Left renal cortex interstitium (tissue), 4 donors: Measurements from ENCODE around the gene GLIPR1. TPM values are rescaled to one million over a fixed set of nuclear protein-coding genes. Genes with fewer than 3 reads are reported as not detected.

Experiments
- DNase-seq, 4 donors: peaks; one replicate each; pipeline ENCODE4 v3.0.0-alpha.2; 2013; ENCODE audit warnings: low read depth in 4 of 4, low spot score in 2 of 4, missing footprints in 1 of 4
- polyA plus RNA-seq, 4 donors: library from polyadenylated mRNA; unstranded; fragments of 120-200 nt; gene quantifications; one replicate each; pipeline ENCODE4 v1.2.1, GENCODE V29; 2013; ENCODE audit not compliant: insufficient read length in 4 of 4

Gene GLIPR1
- polyA plus RNA-seq, 4 donors = 15.1 to 17.7 (median 15.9) TPM

- DNase-seq = no peak
These were observed 72.8 kb downstream of the GLIPR1 start for GRCh38 chr12:75553398-75553797.

Other genes with a start within 250 kb of the GLIPR1 start
- gene CAPS2, start 150.4 kb upstream of the GLIPR1 start, polyA plus RNA-seq = 1 to 10 TPM; 7.4 to 9.2 (median 8.0) TPM
- gene GLIPR1L1, start 146.1 kb upstream of the GLIPR1 start, polyA plus RNA-seq = under 1 TPM; 0.24 to 0.65 (median 0.53) TPM
- gene GLIPR1L2, start 89.7 kb upstream of the GLIPR1 start, polyA plus RNA-seq = 1 to 10 TPM; 2.2 to 4.3 (median 3.2) TPM
- 100 to 1,000 TPM in 1 of 4 donors, 10 to 100 TPM in 3; 82.9 to 107 (median 84.7) TPM for gene KRR1, start 30.9 kb downstream of the GLIPR1 start, polyA plus RNA-seq